Calu3 (cell line): ENCODE data around the gene CDH11. TPM values are rescaled to one million over a fixed set of nuclear protein-coding genes. Genes with fewer than 3 reads are reported as not detected.

Experiments used
- BruUV-seq: library from RNA; stranded (reverse); fragments of 400-500 nt; replicated peaks from 2 replicates; lab custom pipeline; 2021; lab: Mats Ljungman, UMichigan
- CTCF ChIA-PET: fragments of 300-600 bp; sonication (Branson Sonifier 250); formaldehyde crosslinking; loops from one replicate; lab custom pipeline; 2022; ENCODE audit warnings: antibody characterized with exemption; lab: Charles Lee
- DNase-seq: peaks from one replicate; pipeline ENCODE4 v3.0.0; 2022
- H3K27ac Mint-ChIP-seq: one replicate; pipeline ENCODE4 v1.8.0; 2022; ENCODE audit warnings: mixed read lengths; ENCODE audit not compliant: unreplicated experiment
- H3K27me3 Mint-ChIP-seq: one replicate; pipeline ENCODE4 v1.8.0; 2022; ENCODE audit warnings: mixed read lengths; ENCODE audit not compliant: unreplicated experiment
- H3K36me3 Mint-ChIP-seq: one replicate; pipeline ENCODE4 v1.8.0; 2022; ENCODE audit warnings: mild to moderate bottlenecking, moderate library complexity, mixed read lengths; ENCODE audit not compliant: insufficient read depth, unreplicated experiment
- H3K4me1 Mint-ChIP-seq: one replicate; pipeline ENCODE4 v1.8.0; 2022; ENCODE audit warnings: mild to moderate bottlenecking, low read depth, mixed read lengths; ENCODE audit not compliant: unreplicated experiment
- H3K4me3 Mint-ChIP-seq: one replicate; pipeline ENCODE4 v1.8.0; 2022; ENCODE audit warnings: mild to moderate bottlenecking, low read depth, moderate library complexity, mixed read lengths; ENCODE audit not compliant: unreplicated experiment
- H3K9me3 Mint-ChIP-seq: one replicate; pipeline ENCODE4 v1.8.0; 2022; ENCODE audit warnings: low read depth, mixed read lengths; ENCODE audit not compliant: unreplicated experiment
- CTCF ChIP-seq: fragments of 200-600 bp; IDR thresholded peaks from one replicate; pipeline ENCODE4 v1.8.0; 2022; ENCODE audit warnings: antibody characterized with exemption; ENCODE audit not compliant: unreplicated experiment
- intact Hi-C: fragments of 100-400 bp; cut with micrococcal nuclease; formaldehyde crosslinking; loops from one replicate; pipeline ENCODE4 v1.10.0; 2022; ENCODE audit not compliant: unreplicated experiment
- total RNA-seq: library from RNA; stranded (reverse); gene quantifications from 2 replicates; pipeline ENCODE4 v1.2.3, GENCODE V29; 2022

Gene CDH11
- total RNA-seq, 1 experiment from 2014 or later = not detected

- no peak for DNase-seq
- H3K9me3 Mint-ChIP-seq = peaks cover 3% of the 10 kb centered on the region
- BruUV-seq = no TSS peak
- no peak overlapping the region for H3K27ac Mint-ChIP-seq
- intact Hi-C loops = loop anchor here (5.0 to 10.0 kb wide), 2 partner anchors 1155 to 1658 kb away; no protein-coding TSS in a partner anchor
- TF ChIP-seq CTCF = no peak
- H3K4me3 Mint-ChIP-seq = no peak overlapping the region
- H3K36me3 Mint-ChIP-seq = no peaks in the 10 kb centered on the region
- H3K4me1 Mint-ChIP-seq = no peaks in the 10 kb centered on the region
- no peaks in the 10 kb centered on the region for H3K27me3 Mint-ChIP-seq
- CTCF ChIA-PET = no interaction called here
Observed at GRCh38 chr16:65119901-65120401, 1.9 kb downstream of the CDH11 start.

GRCh38 chr16:65119435-65119834 lies 2.4 kb downstream of the CDH11 start:
- CTCF ChIA-PET = no interaction called here

GRCh38 chr16:65118871-65119270 lies 3.0 kb downstream of the CDH11 start:
- Mint-ChIP-seq H3K36me3 (no peaks in the 10 kb centered on the region), H3K9me3 (peaks cover under 1% of the 10 kb centered on the region), H3K27ac (no peak overlapping the region), H3K4me1 (no peaks in the 10 kb centered on the region), H3K4me3 (no peak overlapping the region), H3K27me3 (no peaks in the 10 kb centered on the region)
- intact Hi-C loops = loop anchor here (1.0 to 10.0 kb wide), 3 partner anchors 1156 to 1758 kb away; no protein-coding TSS in a partner anchor
- DNase-seq = no peak
- CTCF ChIA-PET = no interaction called here
- BruUV-seq = no TSS peak
- TF ChIP-seq CTCF = no peak

More at GRCh38 chr16:65119435-65119834, 2.4 kb downstream of the CDH11 start:
- Mint-ChIP-seq H3K36me3 (no peaks in the 10 kb centered on the region), H3K4me1 (no peaks in the 10 kb centered on the region), H3K9me3 (peaks cover 3% of the 10 kb centered on the region), H3K27me3 (no peaks in the 10 kb centered on the region), H3K4me3 (no peak overlapping the region), H3K27ac (no peak overlapping the region)
- DNase-seq = no peak
- BruUV-seq = no TSS peak
- intact Hi-C loops = loop anchor here (5.0 to 10.0 kb wide), 2 partner anchors 1155 to 1657 kb away; no protein-coding TSS in a partner anchor
- no peak for TF ChIP-seq CTCF

GRCh38 chr16:65117811-65118448 lies 3.9 kb downstream of the CDH11 start:
- Mint-ChIP-seq H3K4me1 (no peaks in the 10 kb centered on the region), H3K27ac (no peak overlapping the region), H3K27me3 (no peaks in the 10 kb centered on the region), H3K4me3 (no peak overlapping the region), H3K9me3 (no peaks in the 10 kb centered on the region), H3K36me3 (no peaks in the 10 kb centered on the region)
- CTCF ChIA-PET = no interaction called here
- BruUV-seq = no TSS peak
- peak; percentile 85 for TF ChIP-seq CTCF
- intact Hi-C loops = loop anchor here (1.0 to 10.0 kb wide), 3 partner anchors 1157 to 1757 kb away; no protein-coding TSS in a partner anchor
- DNase-seq = peak; percentile 54
